ENCODE measurements around the gene ZNF853. TPM values are rescaled to one million over a fixed set of nuclear protein-coding genes. Genes with fewer than 3 reads are reported as not detected.

ZNF853 gene
- total and polyA plus RNA-seq, 2 of the 8 experiments (the other 6 are each of a cell fraction or from before 2014, with no cell fraction given): 4.3 to 5.7 TPM

DNA sequence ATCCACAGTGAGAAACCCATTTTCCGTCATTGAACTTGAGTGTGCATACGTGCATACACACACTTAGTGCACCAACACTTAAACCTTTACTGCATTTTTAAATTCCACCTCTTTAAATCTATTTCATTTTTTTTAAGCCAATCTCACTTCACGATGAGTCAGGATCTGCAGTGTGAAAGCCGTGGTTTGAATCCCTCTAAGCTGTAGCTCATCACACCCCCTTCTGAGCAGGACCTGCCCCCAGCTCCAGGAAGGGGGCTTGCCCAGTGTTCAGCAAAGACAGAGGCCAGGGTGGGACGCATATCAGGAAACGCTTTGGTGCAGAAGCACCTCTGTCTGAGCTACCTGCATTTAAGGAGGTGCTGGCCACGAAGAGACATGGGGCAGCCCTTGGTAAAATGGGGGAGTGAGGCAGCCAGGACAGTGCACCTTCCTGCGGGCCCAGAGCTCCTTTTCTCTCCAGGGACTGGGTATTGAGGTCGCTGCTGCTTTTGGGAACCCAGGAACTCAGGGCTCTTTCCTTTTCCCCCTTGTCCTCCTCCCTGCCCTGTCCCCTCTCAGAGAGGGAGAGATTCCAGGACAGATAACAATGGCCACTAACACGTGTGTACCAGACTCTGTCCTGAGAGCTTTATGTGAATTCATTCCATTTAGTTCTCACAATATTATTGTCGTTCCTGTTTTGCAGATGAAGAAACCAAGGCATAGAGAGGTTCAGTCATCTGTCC is 43.4 kb downstream of the ZNF853 start (continued):
- TF ChIP-seq, protein P1, sequence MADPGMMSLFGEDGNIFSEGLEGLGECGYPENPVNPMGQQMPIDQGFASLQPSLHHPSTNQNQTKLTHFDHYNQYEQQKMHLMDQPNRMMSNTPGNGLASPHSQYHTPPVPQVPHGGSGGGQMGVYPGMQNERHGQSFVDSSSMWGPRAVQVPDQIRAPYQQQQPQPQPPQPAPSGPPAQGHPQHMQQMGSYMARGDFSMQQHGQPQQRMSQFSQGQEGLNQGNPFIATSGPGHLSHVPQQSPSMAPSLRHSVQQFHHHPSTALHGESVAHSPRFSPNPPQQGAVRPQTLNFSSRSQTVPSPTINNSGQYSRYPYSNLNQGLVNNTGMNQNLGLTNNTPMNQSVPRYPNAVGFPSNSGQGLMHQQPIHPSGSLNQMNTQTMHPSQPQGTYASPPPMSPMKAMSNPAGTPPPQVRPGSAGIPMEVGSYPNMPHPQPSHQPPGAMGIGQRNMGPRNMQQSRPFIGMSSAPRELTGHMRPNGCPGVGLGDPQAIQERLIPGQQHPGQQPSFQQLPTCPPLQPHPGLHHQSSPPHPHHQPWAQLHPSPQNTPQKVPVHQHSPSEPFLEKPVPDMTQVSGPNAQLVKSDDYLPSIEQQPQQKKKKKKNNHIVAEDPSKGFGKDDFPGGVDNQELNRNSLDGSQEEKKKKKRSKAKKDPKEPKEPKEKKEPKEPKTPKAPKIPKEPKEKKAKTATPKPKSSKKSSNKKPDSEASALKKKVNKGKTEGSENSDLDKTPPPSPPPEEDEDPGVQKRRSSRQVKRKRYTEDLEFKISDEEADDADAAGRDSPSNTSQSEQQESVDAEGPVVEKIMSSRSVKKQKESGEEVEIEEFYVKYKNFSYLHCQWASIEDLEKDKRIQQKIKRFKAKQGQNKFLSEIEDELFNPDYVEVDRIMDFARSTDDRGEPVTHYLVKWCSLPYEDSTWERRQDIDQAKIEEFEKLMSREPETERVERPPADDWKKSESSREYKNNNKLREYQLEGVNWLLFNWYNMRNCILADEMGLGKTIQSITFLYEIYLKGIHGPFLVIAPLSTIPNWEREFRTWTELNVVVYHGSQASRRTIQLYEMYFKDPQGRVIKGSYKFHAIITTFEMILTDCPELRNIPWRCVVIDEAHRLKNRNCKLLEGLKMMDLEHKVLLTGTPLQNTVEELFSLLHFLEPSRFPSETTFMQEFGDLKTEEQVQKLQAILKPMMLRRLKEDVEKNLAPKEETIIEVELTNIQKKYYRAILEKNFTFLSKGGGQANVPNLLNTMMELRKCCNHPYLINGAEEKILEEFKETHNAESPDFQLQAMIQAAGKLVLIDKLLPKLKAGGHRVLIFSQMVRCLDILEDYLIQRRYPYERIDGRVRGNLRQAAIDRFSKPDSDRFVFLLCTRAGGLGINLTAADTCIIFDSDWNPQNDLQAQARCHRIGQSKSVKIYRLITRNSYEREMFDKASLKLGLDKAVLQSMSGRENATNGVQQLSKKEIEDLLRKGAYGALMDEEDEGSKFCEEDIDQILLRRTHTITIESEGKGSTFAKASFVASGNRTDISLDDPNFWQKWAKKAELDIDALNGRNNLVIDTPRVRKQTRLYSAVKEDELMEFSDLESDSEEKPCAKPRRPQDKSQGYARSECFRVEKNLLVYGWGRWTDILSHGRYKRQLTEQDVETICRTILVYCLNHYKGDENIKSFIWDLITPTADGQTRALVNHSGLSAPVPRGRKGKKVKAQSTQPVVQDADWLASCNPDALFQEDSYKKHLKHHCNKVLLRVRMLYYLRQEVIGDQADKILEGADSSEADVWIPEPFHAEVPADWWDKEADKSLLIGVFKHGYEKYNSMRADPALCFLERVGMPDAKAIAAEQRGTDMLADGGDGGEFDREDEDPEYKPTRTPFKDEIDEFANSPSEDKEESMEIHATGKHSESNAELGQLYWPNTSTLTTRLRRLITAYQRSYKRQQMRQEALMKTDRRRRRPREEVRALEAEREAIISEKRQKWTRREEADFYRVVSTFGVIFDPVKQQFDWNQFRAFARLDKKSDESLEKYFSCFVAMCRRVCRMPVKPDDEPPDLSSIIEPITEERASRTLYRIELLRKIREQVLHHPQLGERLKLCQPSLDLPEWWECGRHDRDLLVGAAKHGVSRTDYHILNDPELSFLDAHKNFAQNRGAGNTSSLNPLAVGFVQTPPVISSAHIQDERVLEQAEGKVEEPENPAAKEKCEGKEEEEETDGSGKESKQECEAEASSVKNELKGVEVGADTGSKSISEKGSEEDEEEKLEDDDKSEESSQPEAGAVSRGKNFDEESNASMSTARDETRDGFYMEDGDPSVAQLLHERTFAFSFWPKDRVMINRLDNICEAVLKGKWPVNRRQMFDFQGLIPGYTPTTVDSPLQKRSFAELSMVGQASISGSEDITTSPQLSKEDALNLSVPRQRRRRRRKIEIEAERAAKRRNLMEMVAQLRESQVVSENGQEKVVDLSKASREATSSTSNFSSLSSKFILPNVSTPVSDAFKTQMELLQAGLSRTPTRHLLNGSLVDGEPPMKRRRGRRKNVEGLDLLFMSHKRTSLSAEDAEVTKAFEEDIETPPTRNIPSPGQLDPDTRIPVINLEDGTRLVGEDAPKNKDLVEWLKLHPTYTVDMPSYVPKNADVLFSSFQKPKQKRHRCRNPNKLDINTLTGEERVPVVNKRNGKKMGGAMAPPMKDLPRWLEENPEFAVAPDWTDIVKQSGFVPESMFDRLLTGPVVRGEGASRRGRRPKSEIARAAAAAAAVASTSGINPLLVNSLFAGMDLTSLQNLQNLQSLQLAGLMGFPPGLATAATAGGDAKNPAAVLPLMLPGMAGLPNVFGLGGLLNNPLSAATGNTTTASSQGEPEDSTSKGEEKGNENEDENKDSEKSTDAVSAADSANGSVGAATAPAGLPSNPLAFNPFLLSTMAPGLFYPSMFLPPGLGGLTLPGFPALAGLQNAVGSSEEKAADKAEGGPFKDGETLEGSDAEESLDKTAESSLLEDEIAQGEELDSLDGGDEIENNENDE (IDR thresholded peaks at IDR 0.05; ENCODE audit: insufficient replicate concordance, low read length): no peak
- TF ChIP-seq POLR2AphosphoS5 (IDR thresholded peaks at IDR 0.05; ENCODE audit: low read depth, low read length) (no peak), KDM1A (IDR thresholded peaks at IDR 0.05; ENCODE audit: borderline replicate concordance, low read length) (no peak), SP4 (IDR thresholded peaks at IDR 0.05; ENCODE audit: low read length) (no peak), TAF1 (IDR thresholded peaks at IDR 0.05; ENCODE audit: low read depth, low read length) (no peak), SIRT6 (IDR thresholded peaks at IDR 0.05; ENCODE audit: low read length) (no peak), SRF (IDR thresholded peaks at IDR 0.05; ENCODE audit: low read depth, low read length) (no peak), EP300 (IDR thresholded peaks at IDR 0.05; ENCODE audit: borderline replicate concordance in 1 of 2, low read depth in 2 of 2, low read length in 2 of 2) (no peak), SAP30 (IDR thresholded peaks at IDR 0.05; ENCODE audit: insufficient read depth, insufficient replicate concordance, low read length) (no peak)
- TF ChIP-seq, protein P2, sequence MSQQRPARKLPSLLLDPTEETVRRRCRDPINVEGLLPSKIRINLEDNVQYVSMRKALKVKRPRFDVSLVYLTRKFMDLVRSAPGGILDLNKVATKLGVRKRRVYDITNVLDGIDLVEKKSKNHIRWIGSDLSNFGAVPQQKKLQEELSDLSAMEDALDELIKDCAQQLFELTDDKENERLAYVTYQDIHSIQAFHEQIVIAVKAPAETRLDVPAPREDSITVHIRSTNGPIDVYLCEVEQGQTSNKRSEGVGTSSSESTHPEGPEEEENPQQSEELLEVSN (IDR thresholded peaks at IDR 0.05): no peak
